H1 (cell line): ENCODE measurements around the gene SYT14. TPM values are rescaled to one million over a fixed set of nuclear protein-coding genes. Genes with fewer than 3 reads are reported as not detected.

Experiments
- BRCA1 ChIP-seq: IDR thresholded peaks from 2 replicates; pipeline ENCODE4 v1.6.1; 2012; ENCODE audit warnings: low read depth, low read length, improper control_type of control experiment
- KDM1A ChIP-seq: fragments of 200-600, 300-600 bp; sonication (generic); IDR thresholded peaks from 2 replicates; pipeline ENCODE4 v1.7.1; 2016; ENCODE audit warnings: mild to moderate bottlenecking, low read length, borderline replicate concordance
- RAD21 ChIP-seq, 2 experiments: IDR thresholded peaks in 1 of 2; conservative IDR thresholded peaks in 1 of 2; 2 replicates each; pipeline ENCODE4 v1.6.1; 2011; ENCODE audit warnings: low read depth in 2 of 2, low read length in 2 of 2, improper control_type of control experiment in 1 of 2, inconsistent platforms in 1 of 2, mild to moderate bottlenecking in 1 of 2, moderate library complexity in 1 of 2
- polyA plus RNA-seq, 7 experiments: library from polyadenylated mRNA; depleted of rRNA in 3 of 7; stranded (reverse) in 5 of 7; unstranded in 2 of 7; fragments of >200 nt in 5 of 7; fragments of 200-250 nt in 2 of 7; gene quantifications; 1 replicate in 5 of 7; 2 replicates in 1 of 7; 4 replicates in 1 of 7; pipeline versions ENCODE4 v1.2.1 to v1.2.3, GENCODE V29; 2011 to 2013; ENCODE audit warnings: missing spikeins in 2 of 7, mixed read lengths in 2 of 7
- total RNA-seq: library from RNA; stranded (reverse); fragmentation: NEBNext Ultra II Directional; extraction: Animal tissue kit (Norgen Biotek cat#: 25700); gene quantifications from 2 replicates; pipeline ENCODE4 v1.2.1, GENCODE V29; 2021
- TF ChIP-seq, protein P1 (sequence below): fragments of 300-600 bp; sonication (generic); IDR thresholded peaks from 2 replicates; pipeline ENCODE4 v1.7.1; 2012; ENCODE audit warnings: low read length, moderate library complexity, mild to moderate bottlenecking, inconsistent platforms; ENCODE audit not compliant: insufficient replicate concordance

The SYT14 gene
- total and polyA plus RNA-seq, 2 of the 8 experiments (the other 6 are each of a cell fraction or from before 2014, with no cell fraction given): 2.3 to 18.4 TPM

DNA sequence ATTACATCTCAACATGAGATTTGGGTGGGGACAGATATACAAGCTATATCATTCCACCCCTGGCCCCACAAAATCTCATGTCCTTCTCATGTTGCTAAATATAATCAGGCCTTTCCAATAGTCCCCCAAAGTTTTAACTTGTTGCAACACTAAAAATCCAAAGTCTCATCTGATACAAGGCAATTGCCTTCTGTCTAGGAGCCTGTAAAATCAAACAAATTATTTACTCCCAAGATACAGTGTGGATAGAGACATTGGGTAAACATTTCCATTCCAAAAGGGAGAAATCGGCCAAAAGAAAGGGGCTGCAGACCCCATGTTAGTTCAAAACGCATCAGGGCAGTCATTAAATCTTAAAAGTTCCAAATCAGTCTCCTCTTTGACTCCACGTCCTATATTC lies 47.0 kb downstream of the SYT14 start (continued):
- TF ChIP-seq, protein P1, sequence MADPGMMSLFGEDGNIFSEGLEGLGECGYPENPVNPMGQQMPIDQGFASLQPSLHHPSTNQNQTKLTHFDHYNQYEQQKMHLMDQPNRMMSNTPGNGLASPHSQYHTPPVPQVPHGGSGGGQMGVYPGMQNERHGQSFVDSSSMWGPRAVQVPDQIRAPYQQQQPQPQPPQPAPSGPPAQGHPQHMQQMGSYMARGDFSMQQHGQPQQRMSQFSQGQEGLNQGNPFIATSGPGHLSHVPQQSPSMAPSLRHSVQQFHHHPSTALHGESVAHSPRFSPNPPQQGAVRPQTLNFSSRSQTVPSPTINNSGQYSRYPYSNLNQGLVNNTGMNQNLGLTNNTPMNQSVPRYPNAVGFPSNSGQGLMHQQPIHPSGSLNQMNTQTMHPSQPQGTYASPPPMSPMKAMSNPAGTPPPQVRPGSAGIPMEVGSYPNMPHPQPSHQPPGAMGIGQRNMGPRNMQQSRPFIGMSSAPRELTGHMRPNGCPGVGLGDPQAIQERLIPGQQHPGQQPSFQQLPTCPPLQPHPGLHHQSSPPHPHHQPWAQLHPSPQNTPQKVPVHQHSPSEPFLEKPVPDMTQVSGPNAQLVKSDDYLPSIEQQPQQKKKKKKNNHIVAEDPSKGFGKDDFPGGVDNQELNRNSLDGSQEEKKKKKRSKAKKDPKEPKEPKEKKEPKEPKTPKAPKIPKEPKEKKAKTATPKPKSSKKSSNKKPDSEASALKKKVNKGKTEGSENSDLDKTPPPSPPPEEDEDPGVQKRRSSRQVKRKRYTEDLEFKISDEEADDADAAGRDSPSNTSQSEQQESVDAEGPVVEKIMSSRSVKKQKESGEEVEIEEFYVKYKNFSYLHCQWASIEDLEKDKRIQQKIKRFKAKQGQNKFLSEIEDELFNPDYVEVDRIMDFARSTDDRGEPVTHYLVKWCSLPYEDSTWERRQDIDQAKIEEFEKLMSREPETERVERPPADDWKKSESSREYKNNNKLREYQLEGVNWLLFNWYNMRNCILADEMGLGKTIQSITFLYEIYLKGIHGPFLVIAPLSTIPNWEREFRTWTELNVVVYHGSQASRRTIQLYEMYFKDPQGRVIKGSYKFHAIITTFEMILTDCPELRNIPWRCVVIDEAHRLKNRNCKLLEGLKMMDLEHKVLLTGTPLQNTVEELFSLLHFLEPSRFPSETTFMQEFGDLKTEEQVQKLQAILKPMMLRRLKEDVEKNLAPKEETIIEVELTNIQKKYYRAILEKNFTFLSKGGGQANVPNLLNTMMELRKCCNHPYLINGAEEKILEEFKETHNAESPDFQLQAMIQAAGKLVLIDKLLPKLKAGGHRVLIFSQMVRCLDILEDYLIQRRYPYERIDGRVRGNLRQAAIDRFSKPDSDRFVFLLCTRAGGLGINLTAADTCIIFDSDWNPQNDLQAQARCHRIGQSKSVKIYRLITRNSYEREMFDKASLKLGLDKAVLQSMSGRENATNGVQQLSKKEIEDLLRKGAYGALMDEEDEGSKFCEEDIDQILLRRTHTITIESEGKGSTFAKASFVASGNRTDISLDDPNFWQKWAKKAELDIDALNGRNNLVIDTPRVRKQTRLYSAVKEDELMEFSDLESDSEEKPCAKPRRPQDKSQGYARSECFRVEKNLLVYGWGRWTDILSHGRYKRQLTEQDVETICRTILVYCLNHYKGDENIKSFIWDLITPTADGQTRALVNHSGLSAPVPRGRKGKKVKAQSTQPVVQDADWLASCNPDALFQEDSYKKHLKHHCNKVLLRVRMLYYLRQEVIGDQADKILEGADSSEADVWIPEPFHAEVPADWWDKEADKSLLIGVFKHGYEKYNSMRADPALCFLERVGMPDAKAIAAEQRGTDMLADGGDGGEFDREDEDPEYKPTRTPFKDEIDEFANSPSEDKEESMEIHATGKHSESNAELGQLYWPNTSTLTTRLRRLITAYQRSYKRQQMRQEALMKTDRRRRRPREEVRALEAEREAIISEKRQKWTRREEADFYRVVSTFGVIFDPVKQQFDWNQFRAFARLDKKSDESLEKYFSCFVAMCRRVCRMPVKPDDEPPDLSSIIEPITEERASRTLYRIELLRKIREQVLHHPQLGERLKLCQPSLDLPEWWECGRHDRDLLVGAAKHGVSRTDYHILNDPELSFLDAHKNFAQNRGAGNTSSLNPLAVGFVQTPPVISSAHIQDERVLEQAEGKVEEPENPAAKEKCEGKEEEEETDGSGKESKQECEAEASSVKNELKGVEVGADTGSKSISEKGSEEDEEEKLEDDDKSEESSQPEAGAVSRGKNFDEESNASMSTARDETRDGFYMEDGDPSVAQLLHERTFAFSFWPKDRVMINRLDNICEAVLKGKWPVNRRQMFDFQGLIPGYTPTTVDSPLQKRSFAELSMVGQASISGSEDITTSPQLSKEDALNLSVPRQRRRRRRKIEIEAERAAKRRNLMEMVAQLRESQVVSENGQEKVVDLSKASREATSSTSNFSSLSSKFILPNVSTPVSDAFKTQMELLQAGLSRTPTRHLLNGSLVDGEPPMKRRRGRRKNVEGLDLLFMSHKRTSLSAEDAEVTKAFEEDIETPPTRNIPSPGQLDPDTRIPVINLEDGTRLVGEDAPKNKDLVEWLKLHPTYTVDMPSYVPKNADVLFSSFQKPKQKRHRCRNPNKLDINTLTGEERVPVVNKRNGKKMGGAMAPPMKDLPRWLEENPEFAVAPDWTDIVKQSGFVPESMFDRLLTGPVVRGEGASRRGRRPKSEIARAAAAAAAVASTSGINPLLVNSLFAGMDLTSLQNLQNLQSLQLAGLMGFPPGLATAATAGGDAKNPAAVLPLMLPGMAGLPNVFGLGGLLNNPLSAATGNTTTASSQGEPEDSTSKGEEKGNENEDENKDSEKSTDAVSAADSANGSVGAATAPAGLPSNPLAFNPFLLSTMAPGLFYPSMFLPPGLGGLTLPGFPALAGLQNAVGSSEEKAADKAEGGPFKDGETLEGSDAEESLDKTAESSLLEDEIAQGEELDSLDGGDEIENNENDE: no peak
- TF ChIP-seq BRCA1 (no peak), KDM1A (no peak), RAD21 (IDR thresholded peaks at IDR 0.05 in 1 of 2, conservative IDR thresholded peaks at IDR 0.05 in 1 of 2; ENCODE audit: low read depth in 2 of 2, low read length in 2 of 2) (no peak)
